K562 (cell line): ENCODE results near the gene TOM1L2. TPM values are rescaled to one million over a fixed set of nuclear protein-coding genes. Genes with fewer than 3 reads are reported as not detected.

Source experiments
- CBFA2T3 ChIP-seq: fragments of 450-650 bp; IDR thresholded peaks from 2 replicates; pipeline ENCODE4 v1.6.1; 2017
- CXXC5 ChIP-seq: fragments of 250-450 bp; sonication (Bioruptor Pico); IDR thresholded peaks from 2 replicates; pipeline ENCODE4 v1.8.0; 2022; ENCODE audit warnings: inconsistent platforms, mild to moderate bottlenecking, moderate library complexity
- DPF2 ChIP-seq: fragments of 450-650 bp; IDR thresholded peaks from 2 replicates; pipeline ENCODE4 v1.6.1; 2016
- EGR1 ChIP-seq: fragments of 450-650 bp; conservative IDR thresholded peaks from 2 replicates; pipeline ENCODE4 v1.6.1; 2017; ENCODE audit warnings: mild to moderate bottlenecking
- EP300 ChIP-seq: IDR thresholded peaks from 2 replicates; pipeline ENCODE4 v1.6.1; 2012; ENCODE audit warnings: low read length, improper control_type of control experiment
- ETV1 ChIP-seq: fragments of 450-650 bp; conservative IDR thresholded peaks from 2 replicates; pipeline ENCODE4 v1.6.1; 2016; ENCODE audit warnings: missing genetic modification characterization, control low read depth, low read depth, missing compliant biosample characterization
- FOXA3 ChIP-seq, 2 experiments: fragments of 450-650 bp in 1 of 2; sonication (generic) in 1 of 2; formaldehyde crosslinking; IDR thresholded peaks in 1 of 2; conservative IDR thresholded peaks in 1 of 2; 2 replicates each; pipeline versions ENCODE4 v1.4.0 to v1.8.0; 2020 to 2022; ENCODE audit warnings: mild to moderate bottlenecking in 2 of 2, missing genetic modification reagents in 1 of 2
- KLF16 ChIP-seq: IDR thresholded peaks from 2 replicates; pipeline ENCODE4 v1.6.1; 2016; ENCODE audit warnings: antibody characterized with exemption
- SMAD4 ChIP-seq: fragments of 250-450 bp; sonication (Bioruptor Pico); conservative IDR thresholded peaks from 2 replicates; pipeline ENCODE4 v1.8.0; 2021; ENCODE audit warnings: inconsistent platforms, mild to moderate bottlenecking, moderate library complexity
- SMARCA4 ChIP-seq: fragments of 450-650 bp; IDR thresholded peaks from 2 replicates; pipeline ENCODE4 v1.6.1; 2016
- SNIP1 ChIP-seq: fragments of 450-650 bp; IDR thresholded peaks from 2 replicates; pipeline ENCODE4 v1.7.1; 2017; ENCODE audit warnings: low read depth, mild to moderate bottlenecking
- SOX6 ChIP-seq: fragments of 450-650 bp; IDR thresholded peaks from 2 replicates; pipeline ENCODE4 v1.6.1; 2014; ENCODE audit warnings: mild to moderate bottlenecking
- STAT5A ChIP-seq: IDR thresholded peaks from 2 replicates; pipeline ENCODE4 v1.6.1; 2012; ENCODE audit warnings: low read length, inconsistent platforms, borderline replicate concordance
- TBL1XR1 ChIP-seq, 2 experiments: IDR thresholded peaks; 2 replicates each; pipeline ENCODE4 v1.6.1; 2012; ENCODE audit warnings: improper control_type of control experiment in 2 of 2, low read length in 2 of 2, mild to moderate bottlenecking in 1 of 2
- TEAD4 ChIP-seq, 2 experiments: sonication (generic) in 1 of 2; formaldehyde crosslinking in 1 of 2; IDR thresholded peaks; 2 replicates each; pipeline versions ENCODE4 v1.6.1 to v1.8.0; 2012 to 2022; ENCODE audit warnings: borderline replicate concordance in 1 of 2, inconsistent platforms in 1 of 2, low read length in 1 of 2, mild to moderate bottlenecking in 1 of 2, missing genetic modification reagents in 1 of 2
- XRCC4 ChIP-seq: IDR thresholded peaks from one replicate; pipeline ENCODE4 v1.6.1; 2011; ENCODE audit not compliant: insufficient read depth, insufficient read length; ENCODE audit errors: extremely low read depth
- ZNF780A ChIP-seq: fragments of 250-450 bp; sonication (Bioruptor Pico); IDR thresholded peaks from 2 replicates; pipeline ENCODE4 v1.5.0; 2021; ENCODE audit warnings: mild to moderate bottlenecking
- polyA plus RNA-seq, 8 experiments: library from polyadenylated mRNA; depleted of rRNA in 4 of 8; stranded (reverse) in 5 of 8; unstranded in 3 of 8; fragments of >200 nt; fragmentation: Nextera tagmentation in 2 of 8; fragmentation: Illumina TruSeq in 1 of 8; extraction: Ambion mirVana in 2 of 8; extraction: Trizol in 1 of 8; gene quantifications; 2 replicates each; pipeline versions ENCODE4 v1.2.1 to v1.2.3, GENCODE V29; 2011 to 2014; ENCODE audit warnings: inconsistent platforms in 1 of 8, missing spikeins in 1 of 8
- total RNA-seq, 7 experiments: library from RNA; depleted of rRNA in 6 of 7; stranded (reverse); fragments of >200 nt in 6 of 7; fragmentation: Illumina TruSeq in 2 of 7; extraction: Trizol in 2 of 7; gene quantifications; 2 replicates each; pipeline versions ENCODE4 v1.2.1 to v1.2.3, GENCODE V29; 2011 to 2021; ENCODE audit warnings: low replicate concordance in 1 of 7
- TF ChIP-seq, protein P1 (sequence below): fragments of 450-650 bp; IDR thresholded peaks from 2 replicates; pipeline ENCODE4 v1.6.1; 2017; ENCODE audit warnings: antibody characterized with exemption

The TOM1L2 gene
- total and polyA plus RNA-seq, 9 of the 15 experiments (the other 6 are each of a cell fraction or from before 2014, with no cell fraction given): 0.07 to 6.0 (median 2.5) TPM

DNA sequence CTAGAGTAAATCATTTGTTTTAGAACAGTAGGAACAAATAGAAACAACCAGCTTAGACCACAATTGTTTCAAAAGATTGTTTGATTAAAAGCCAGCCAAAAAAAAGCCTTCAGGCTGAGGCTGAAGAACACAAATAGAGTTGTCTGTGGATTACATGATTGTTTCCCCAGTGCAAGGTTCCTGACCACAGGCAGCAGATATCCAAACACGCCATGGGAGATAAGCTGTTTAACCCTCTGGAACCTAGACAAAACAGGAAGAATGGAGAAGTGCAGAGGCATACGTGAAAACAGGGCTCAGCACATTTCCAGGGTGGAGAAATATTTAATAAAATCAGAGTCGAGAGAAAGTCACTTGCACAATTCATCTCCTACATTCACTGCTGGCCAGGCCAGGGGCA lies 45.8 kb upstream of the TOM1L2 start (continued):
- TF ChIP-seq EP300: peak; percentile 61; the same call in 1 of the 2 replicates
- TF ChIP-seq EGR1: no peak
- peak; percentile 68 for TF ChIP-seq CBFA2T3
- no peak for TF ChIP-seq XRCC4
- peak; percentile 75 for TF ChIP-seq TEAD4 (IDR thresholded peaks at IDR 0.05; ENCODE audit: low read length)
- TF ChIP-seq TEAD4 (CRISPR knock-in tag; IDR thresholded peaks at IDR 0.05; ENCODE audit: borderline replicate concordance): no peak
- peak; percentile 98 for TF ChIP-seq SMAD4 (CRISPR knock-in tag)
- 0 out of 2 replicates have a peak, but pooled peaks have one; percentile 38 for TF ChIP-seq ETV1 (tag)
- peak; percentile 69 to 85; a peak in 3 of 4 replicates for TF ChIP-seq FOXA3 (CRISPR knock-in tag; conservative IDR thresholded peaks at IDR 0.05 in 1 of 2, IDR thresholded peaks at IDR 0.05 in 1 of 2)
- 0 out of 2 replicates have a peak, but pooled peaks have one; percentile 18 for TF ChIP-seq STAT5A
- peak in 1 of 2 experiments; percentile 89; a peak in 2 of 4 replicates for TF ChIP-seq TBL1XR1 (IDR thresholded peaks at IDR 0.05; ENCODE audit: low read length in 2 of 2)
- no peak for TF ChIP-seq ZNF780A (CRISPR knock-in tag)
- TF ChIP-seq, protein P1, sequence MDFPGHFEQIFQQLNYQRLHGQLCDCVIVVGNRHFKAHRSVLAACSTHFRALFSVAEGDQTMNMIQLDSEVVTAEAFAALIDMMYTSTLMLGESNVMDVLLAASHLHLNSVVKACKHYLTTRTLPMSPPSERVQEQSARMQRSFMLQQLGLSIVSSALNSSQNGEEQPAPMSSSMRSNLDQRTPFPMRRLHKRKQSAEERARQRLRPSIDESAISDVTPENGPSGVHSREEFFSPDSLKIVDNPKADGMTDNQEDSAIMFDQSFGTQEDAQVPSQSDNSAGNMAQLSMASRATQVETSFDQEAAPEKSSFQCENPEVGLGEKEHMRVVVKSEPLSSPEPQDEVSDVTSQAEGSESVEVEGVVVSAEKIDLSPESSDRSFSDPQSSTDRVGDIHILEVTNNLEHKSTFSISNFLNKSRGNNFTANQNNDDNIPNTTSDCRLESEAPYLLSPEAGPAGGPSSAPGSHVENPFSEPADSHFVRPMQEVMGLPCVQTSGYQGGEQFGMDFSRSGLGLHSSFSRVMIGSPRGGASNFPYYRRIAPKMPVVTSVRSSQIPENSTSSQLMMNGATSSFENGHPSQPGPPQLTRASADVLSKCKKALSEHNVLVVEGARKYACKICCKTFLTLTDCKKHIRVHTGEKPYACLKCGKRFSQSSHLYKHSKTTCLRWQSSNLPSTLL: no peak
- peak; percentile 36; the same call in 1 of the 2 replicates for TF ChIP-seq DPF2
- TF ChIP-seq CXXC5: peak; percentile 89
- no peak for TF ChIP-seq KLF16
- no peak for TF ChIP-seq SNIP1
- TF ChIP-seq SMARCA4: peak; percentile 61; the same call in 1 of the 2 replicates
- peak; percentile 98 for TF ChIP-seq SOX6
